Measurements from ENCODE around the gene ADAM8. TPM values are rescaled to one million over a fixed set of nuclear protein-coding genes. Genes with fewer than 3 reads are reported as not detected.

Gene ADAM8
- total and polyA plus RNA-seq, 2 of the 4 experiments (the other 2 are of a cell fraction): under 0.01 to 0.74 TPM

DNA sequence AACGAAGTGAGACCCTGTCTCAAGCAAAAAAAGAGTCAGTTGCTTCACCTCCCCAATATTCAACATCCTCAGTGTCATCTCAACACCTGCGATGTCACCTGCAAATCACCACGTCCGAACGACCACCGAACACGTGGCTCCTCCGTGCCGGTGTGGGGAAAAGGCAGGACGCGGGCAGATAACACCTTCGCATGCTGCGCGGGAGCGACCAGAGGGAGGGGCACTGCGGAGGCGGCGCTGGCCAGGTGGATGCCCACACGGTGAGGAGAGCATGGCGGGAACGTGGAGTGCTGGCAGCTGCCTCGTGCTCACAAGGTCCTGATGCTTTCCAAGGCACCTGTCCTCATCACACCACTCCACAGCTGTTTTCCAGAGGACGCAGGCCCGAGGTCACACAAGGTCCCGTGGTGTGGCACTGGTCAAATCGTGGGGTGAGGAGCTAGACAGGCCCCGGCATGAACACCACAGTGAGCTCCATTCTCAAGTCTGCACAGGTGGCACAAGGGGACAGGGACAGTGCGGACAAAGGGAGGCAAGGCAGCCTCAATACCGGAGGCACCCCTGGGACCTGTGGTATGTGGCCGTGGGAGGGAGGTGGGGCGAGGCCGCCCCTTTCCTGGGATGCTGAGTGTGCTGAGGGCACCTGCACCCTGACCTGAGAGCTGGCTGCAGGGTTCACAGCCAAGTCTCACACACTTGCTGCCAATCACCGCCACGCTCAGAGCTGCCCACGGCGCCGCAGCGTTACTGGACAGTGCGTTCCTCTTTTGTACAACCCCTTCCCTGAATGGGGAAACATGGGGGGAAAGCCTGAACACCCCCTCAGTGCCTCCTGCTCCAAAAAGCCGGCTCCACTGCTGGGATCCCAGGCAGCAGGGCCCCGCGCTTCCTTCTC is 19.0 kb upstream of the ADAM8 start:
- H3K36me3 ChIP-seq (ENCODE audit: control insufficient read depth, insufficient read depth, low read length): peaks cover 69% of the 10 kb centered on the region
- no peak overlapping the region for H4K8ac ChIP-seq (ENCODE audit: low read depth in 2 of 2, low read length in 2 of 2)
- no peak overlapping the region for H2AFZ ChIP-seq (replicated peaks; ENCODE audit: low read length, poor library complexity)
- no peak overlapping the region for H3K9ac ChIP-seq (ENCODE audit: low read depth, low read length)
- no peak overlapping the region for H4K91ac ChIP-seq (ENCODE audit: insufficient read depth, low read depth, low read length)
- no peak overlapping the region for H3K18ac ChIP-seq (ENCODE audit: low read depth, low read length)
- no peak overlapping the region for H2BK5ac ChIP-seq (ENCODE audit: low read depth, low read length, poor library complexity, severe bottlenecking)
- dilution Hi-C loops (cut with HindIII; ENCODE audit: low sequenced_read_pairs, unreplicated experiment): no loop called here
- TF ChIP-seq CHD1 (IDR thresholded peaks at IDR 0.05; ENCODE audit: low read depth, low read length): no peak
- H2AK9ac ChIP-seq (replicated peaks; ENCODE audit: low read depth, low read length, poor library complexity): no peak overlapping the region
- H3K56ac ChIP-seq (ENCODE audit: extremely low read depth, insufficient read depth, low read length): no peak overlapping the region
- H3K9me3 ChIP-seq (ENCODE audit: control insufficient read depth, insufficient read depth, low read length): no peaks in the 10 kb centered on the region
- intact Hi-C loops (cut with micrococcal nuclease): no loop called here
- no peak overlapping the region for H4K5ac ChIP-seq (ENCODE audit: low read depth, low read length)
- no peaks in the 10 kb centered on the region for H3K27me3 ChIP-seq (ENCODE audit: control insufficient read depth, insufficient read depth, low read length)
- H3K14ac ChIP-seq (replicated peaks; ENCODE audit: low read depth, low read length): no peak overlapping the region
- DNase-seq (no peak), ATAC-seq (ENCODE audit: low read depth) (no peak)
- ChIA-PET POLR2A (ENCODE audit: unreplicated experiment) (no interaction called here), CTCF (interaction anchor here (0.7 to 0.8 kb wide), 2 partner anchors 8 to 12 kb away, joined by 3 to 4 read pairs; no protein-coding TSS in a partner anchor)
- in situ Hi-C loops (cut with MboI; ENCODE audit: low sequenced_read_pairs): no loop called here
- no peak overlapping the region for H2BK20ac ChIP-seq (ENCODE audit: low read depth, low read length)
- no peak overlapping the region for H2BK120ac ChIP-seq (ENCODE audit: low read depth, low read length)
- no peak overlapping the region for H2BK15ac ChIP-seq (ENCODE audit: low read depth, low read length)
- no peaks in the 10 kb centered on the region for H4K20me1 ChIP-seq (ENCODE audit: insufficient read depth, low read length)
- H3K9me1 ChIP-seq (ENCODE audit: insufficient read depth, low read length): peaks cover 12% of the 10 kb centered on the region
- no TSS peak for BruUV-seq (replicated peaks)
- H3K4me2 ChIP-seq (ENCODE audit: low read depth, low read length): no peak overlapping the region
- H3K4ac ChIP-seq (ENCODE audit: low read depth, low read length): no peak overlapping the region
- H3K79me1 ChIP-seq (ENCODE audit: low read depth in 1 of 2, low read length in 2 of 2): peaks cover 4 to 17% of the 10 kb centered on the region in 2 experiments; a peak in 3 of 4 replicates
- H2AK5ac ChIP-seq (ENCODE audit: low read depth, low read length): no peak overlapping the region
- 100% methylated on average over 10 of the region's 42 CpGs; no CpG with 5 or more reads in 1 of the 2 experiments for WGBS, 2 experiments (ENCODE audit: extremely low coverage in 2 of 2, insufficient read length in 1 of 2)
- no peak overlapping the region for H3K23ac ChIP-seq (ENCODE audit: low read depth, low read length)
- peaks cover 9% of the 10 kb centered on the region for H3K4me1 ChIP-seq (ENCODE audit: control insufficient read depth, insufficient read depth, low read length)
- H3K27ac ChIP-seq (ENCODE audit: insufficient read depth, low read length): no peak overlapping the region
- H3K4me3 ChIP-seq (ENCODE audit: insufficient read depth, low read depth, low read length): no peak overlapping the region
